Keratinocyte (primary cell): ENCODE measurements around the gene MAPK14. TPM values are rescaled to one million over a fixed set of nuclear protein-coding genes. Genes with fewer than 3 reads are reported as not detected.
A peak's percentile ranks its signal among the peaks of the same experiment; 100 is the strongest.

ENCODE experiments used
- DNase-seq: peaks from one replicate; pipeline ENCODE4 v3.0.0-alpha.2; 2011; ENCODE audit warnings: low read depth, missing footprints, low spot score
- FAIRE-seq: peaks from 2 replicates; lab custom pipeline; 2011; peaks lifted over from hg19 to GRCh38; lab: Jason Lieb, UNC
- H2AFZ ChIP-seq: 2 replicates; pipeline ENCODE4 v1.6.0; 2012; ENCODE audit warnings: low read length, control low read depth, inconsistent platforms; ENCODE audit not compliant: control insufficient read depth
- H3K27ac ChIP-seq: 2 replicates; pipeline ENCODE4 v1.5.1; 2011; ENCODE audit warnings: low read length; ENCODE audit not compliant: control insufficient read depth, insufficient read depth
- H3K27me3 ChIP-seq: 3 replicates; pipeline ENCODE4 v1.6.0; 2011; ENCODE audit warnings: low read length; ENCODE audit not compliant: control insufficient read depth, insufficient read depth; ENCODE audit errors: extremely low read depth
- H3K36me3 ChIP-seq, 2 experiments: 2 replicates in 1 of 2; 3 replicates in 1 of 2; pipeline ENCODE4 v1.5.1; 2011; ENCODE audit warnings: low read length in 2 of 2, mild to moderate bottlenecking in 1 of 2; ENCODE audit not compliant: control insufficient read depth in 2 of 2, insufficient read depth in 2 of 2; ENCODE audit errors: extremely low read depth in 1 of 2
- H3K4me1 ChIP-seq: 3 replicates; pipeline ENCODE4 v1.5.1; 2011; ENCODE audit warnings: low read length; ENCODE audit not compliant: control insufficient read depth, insufficient read depth; ENCODE audit errors: extremely low read depth
- H3K4me2 ChIP-seq: 3 replicates; pipeline ENCODE4 v1.6.0; 2011; ENCODE audit warnings: low read depth, low read length; ENCODE audit not compliant: control insufficient read depth, insufficient read depth; ENCODE audit errors: extremely low read depth
- H3K4me3 ChIP-seq, 3 experiments: fragments of 200-600 bp in 1 of 3; sonication (generic) in 1 of 3; 2 replicates in 2 of 3; 3 replicates in 1 of 3; pipeline ENCODE4 v1.5.1; 2011 to 2016; ENCODE audit warnings: low read length in 3 of 3, mild to moderate bottlenecking in 3 of 3, control low read depth in 2 of 3, inconsistent platforms in 1 of 3, low read depth in 1 of 3, mixed read lengths in 1 of 3, mixed run types in 1 of 3, moderate library complexity in 1 of 3; ENCODE audit not compliant: control insufficient read depth in 2 of 3, insufficient read depth in 2 of 3; ENCODE audit errors: extremely low read depth in 1 of 3
- H3K79me2 ChIP-seq: 2 replicates; pipeline ENCODE4 v1.6.0; 2012; ENCODE audit warnings: low read length; ENCODE audit not compliant: control insufficient read depth, insufficient read depth
- H3K9ac ChIP-seq: 3 replicates; pipeline ENCODE4 v1.6.0; 2011; ENCODE audit warnings: low read length; ENCODE audit not compliant: control insufficient read depth, insufficient read depth; ENCODE audit errors: extremely low read depth
- H3K9me1 ChIP-seq: 3 replicates; pipeline ENCODE4 v1.6.0; 2011; ENCODE audit warnings: low read length; ENCODE audit not compliant: control insufficient read depth, insufficient read depth; ENCODE audit errors: extremely low read depth
- H3K9me3 ChIP-seq: 2 replicates; pipeline ENCODE4 v1.5.1; 2012; ENCODE audit warnings: low read depth, low read length; ENCODE audit not compliant: control insufficient read depth
- H4K20me1 ChIP-seq: 3 replicates; pipeline ENCODE4 v1.6.0; 2011; ENCODE audit warnings: low read length; ENCODE audit not compliant: control insufficient read depth, insufficient read depth; ENCODE audit errors: extremely low read depth
- EZH2 ChIP-seq: IDR thresholded peaks from one replicate; pipeline ENCODE4 v1.6.1; 2012; ENCODE audit warnings: inconsistent platforms, mild to moderate bottlenecking, low read length, moderate library complexity
- dilution Hi-C: fragments of 300-500 bp; cut with MboI; formaldehyde crosslinking; loops from one replicate; pipeline ENCODE4 v1.7.0; 2020; ENCODE audit warnings: low sequenced_read_pairs; ENCODE audit not compliant: extremely low pct_ligation_motif_present
- polyA plus RNA-seq, 5 experiments: library from polyadenylated mRNA; depleted of rRNA in 3 of 5; stranded (reverse) in 3 of 5; stranded (forward) in 1 of 5; unstranded in 1 of 5; fragments of >200 nt; gene quantifications; 1 replicate in 1 of 5; 2 replicates in 3 of 5; 3 replicates in 1 of 5; pipeline versions ENCODE4 v1.2.1 to v1.2.3, GENCODE V29; 2011 to 2012; ENCODE audit warnings: missing spikeins in 2 of 5, low read depth in 1 of 5, low replicate concordance in 1 of 5
- TF ChIP-seq, protein P1 (sequence below), 3 experiments: IDR thresholded peaks in 1 of 3; conservative IDR thresholded peaks in 1 of 3; optimal IDR thresholded peaks in 1 of 3; 2 replicates in 2 of 3; 3 replicates in 1 of 3; pipeline versions ENCODE3 to v1.5.1; 2011; ENCODE audit warnings: low read length in 3 of 3, mild to moderate bottlenecking in 3 of 3, moderate library complexity in 2 of 3, control low read depth in 1 of 3, inconsistent platforms in 1 of 3; ENCODE audit not compliant: insufficient read depth in 2 of 3; ENCODE audit errors: extremely low read depth in 1 of 3

Gene MAPK14
- polyA plus RNA-seq, 1 donor (not counting 4 experiments of a cell fraction or from before 2014, with no cell fraction given) = 52.4 TPM

DNA sequence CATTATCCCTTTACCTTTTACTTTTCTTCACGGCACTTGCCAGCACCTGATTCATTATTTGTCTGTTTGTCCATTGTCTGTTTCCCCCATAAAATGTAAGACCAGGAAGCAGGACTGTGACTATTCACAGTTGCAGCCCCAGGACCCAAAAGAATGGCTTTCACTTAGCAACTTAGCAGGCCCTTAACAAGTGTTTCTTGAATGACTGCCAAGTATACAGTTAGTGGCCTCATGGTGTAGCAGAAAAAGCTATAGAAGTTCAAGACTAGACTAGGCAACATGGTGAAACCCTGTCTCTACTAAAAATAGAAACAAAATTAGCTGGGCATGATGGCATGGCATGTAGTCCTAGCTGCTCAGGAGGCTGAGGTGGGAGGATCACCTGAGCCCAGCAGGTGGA lies 7.5 kb upstream of the MAPK14 start:
- TF ChIP-seq, protein P1, sequence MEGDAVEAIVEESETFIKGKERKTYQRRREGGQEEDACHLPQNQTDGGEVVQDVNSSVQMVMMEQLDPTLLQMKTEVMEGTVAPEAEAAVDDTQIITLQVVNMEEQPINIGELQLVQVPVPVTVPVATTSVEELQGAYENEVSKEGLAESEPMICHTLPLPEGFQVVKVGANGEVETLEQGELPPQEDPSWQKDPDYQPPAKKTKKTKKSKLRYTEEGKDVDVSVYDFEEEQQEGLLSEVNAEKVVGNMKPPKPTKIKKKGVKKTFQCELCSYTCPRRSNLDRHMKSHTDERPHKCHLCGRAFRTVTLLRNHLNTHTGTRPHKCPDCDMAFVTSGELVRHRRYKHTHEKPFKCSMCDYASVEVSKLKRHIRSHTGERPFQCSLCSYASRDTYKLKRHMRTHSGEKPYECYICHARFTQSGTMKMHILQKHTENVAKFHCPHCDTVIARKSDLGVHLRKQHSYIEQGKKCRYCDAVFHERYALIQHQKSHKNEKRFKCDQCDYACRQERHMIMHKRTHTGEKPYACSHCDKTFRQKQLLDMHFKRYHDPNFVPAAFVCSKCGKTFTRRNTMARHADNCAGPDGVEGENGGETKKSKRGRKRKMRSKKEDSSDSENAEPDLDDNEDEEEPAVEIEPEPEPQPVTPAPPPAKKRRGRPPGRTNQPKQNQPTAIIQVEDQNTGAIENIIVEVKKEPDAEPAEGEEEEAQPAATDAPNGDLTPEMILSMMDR (optimal IDR thresholded peaks at IDR 0.05 in 1 of 3, IDR thresholded peaks at IDR 0.05 in 1 of 3, conservative IDR thresholded peaks at IDR 0.05 in 1 of 3; ENCODE audit: extremely low read depth in 1 of 3, insufficient read depth in 2 of 3, low read length in 3 of 3) = no peak
- TF ChIP-seq EZH2 = no peak
- no peak for DNase-seq
- no peak overlapping the region for H3K27ac ChIP-seq
- no peaks in the 10 kb centered on the region for H3K27me3 ChIP-seq
- H3K9me1 ChIP-seq = no peaks in the 10 kb centered on the region
- no peaks in the 10 kb centered on the region for H4K20me1 ChIP-seq
- no peak overlapping the region for H3K4me3 ChIP-seq
- H3K9ac ChIP-seq = no peak overlapping the region
- FAIRE-seq = no peak
- H3K4me1 ChIP-seq = peaks cover 4% of the 10 kb centered on the region
- dilution Hi-C loops = no loop called here
- H2AFZ ChIP-seq = no peak overlapping the region
- H3K36me3 ChIP-seq = no peaks in the 10 kb centered on the region
- no peak overlapping the region for H3K4me2 ChIP-seq
- no peaks in the 10 kb centered on the region for H3K79me2 ChIP-seq
- no peaks in the 10 kb centered on the region for H3K9me3 ChIP-seq

DNA sequence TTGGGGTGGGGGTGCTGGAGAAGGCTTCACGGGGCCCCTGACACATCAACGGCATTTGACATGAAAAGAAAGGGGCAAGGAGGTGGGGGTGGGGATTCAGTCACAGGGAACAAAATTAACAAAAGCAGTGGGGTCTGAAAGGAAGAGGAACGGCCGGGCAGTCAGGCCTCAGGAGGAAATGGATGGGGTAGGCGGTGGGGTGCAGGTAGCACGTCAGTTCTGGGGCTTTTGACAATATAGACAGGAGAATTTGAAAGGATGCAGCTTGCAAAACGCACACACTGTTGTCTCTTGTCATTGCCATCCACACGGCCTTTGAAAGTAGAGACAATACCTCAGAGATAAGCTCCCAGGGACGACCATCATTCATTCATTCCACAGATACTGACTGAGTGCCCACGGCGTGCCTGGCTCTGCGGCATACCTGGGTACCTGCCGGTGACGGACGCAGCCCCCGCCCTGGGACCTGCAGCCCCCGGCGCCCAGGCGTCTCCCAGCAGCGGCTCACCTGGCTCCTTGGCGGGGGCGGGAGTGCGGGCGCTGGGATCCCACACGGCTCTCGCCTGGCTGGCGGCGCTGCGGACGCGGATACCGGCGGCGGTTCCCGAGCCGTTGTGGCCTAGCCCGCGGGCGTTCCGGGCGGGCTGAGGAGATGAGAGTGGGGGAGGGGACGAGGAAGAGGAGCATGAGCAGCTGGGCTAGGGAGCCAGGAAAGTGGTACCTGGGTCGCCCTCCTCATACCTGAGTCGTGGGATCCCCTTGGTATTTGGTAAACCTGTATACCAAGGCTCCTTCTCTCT lies 3.4 kb upstream of the MAPK14 start, which contains the start of gene SLC26A8:
Gene SLC26A8, minus strand, starts transcription at position 646 of the 800 bp plus-strand sequence. CDS start 4,934 bp downstream, outside the sequence.
- Histone ChIP-seq H3K9ac (peak within 1 kb of the TSS; percentile 37), H2AFZ (peak within 1 kb of the TSS; percentile 82), H3K9me1 (no peaks in the 10 kb centered on the region), H3K27me3 (no peaks in the 10 kb centered on the region), H3K4me2 (peak within 1 kb of the TSS; percentile 62), H4K20me1 (no peaks in the 10 kb centered on the region), H3K4me3 (peak within 1 kb of the TSS in 1 of 3 experiments; percentile 57), H3K36me3 (no peaks in the 10 kb centered on the region), H3K4me1 (peaks cover 4% of the 10 kb centered on the region), H3K79me2 (peaks cover 15% of the 10 kb centered on the region), H3K9me3 (no peaks in the 10 kb centered on the region), H3K27ac (no peak within 1 kb of the TSS)
- DNase-seq (no peak), FAIRE-seq (no peak)
- TF ChIP-seq, protein P1 (optimal IDR thresholded peaks at IDR 0.05 in 1 of 3, IDR thresholded peaks at IDR 0.05 in 1 of 3, conservative IDR thresholded peaks at IDR 0.05 in 1 of 3; ENCODE audit: extremely low read depth in 1 of 3, insufficient read depth in 2 of 3, low read length in 3 of 3) = no peak
- TF ChIP-seq EZH2 = no peak
- dilution Hi-C loops = no loop called here
